Stimulated activated CD4-positive, alpha-beta T cell treated with anti-CD3 and anti-CD28 coated beads, TNF-alpha, amount 100 ng/mL, for 4 hours (primary cell): Measurements from ENCODE around the gene DNAJA1.
"Not testable (repeated sequence)": the region's sequence is repeated elsewhere in the genome, so short reads cannot be mapped to it uniquely, and the experiment has no call there.

Experiments
- DNase-seq, 3 experiments: peaks; one replicate each; pipeline ENCODE4 v3.0.0-alpha.2; 2020; ENCODE audit warnings: low read depth in 3 of 3

Gene DNAJA1

GRCh38 chr9:33082128-33082527 lies 57.1 kb downstream of the DNAJA1 start:
- DNase-seq = no peak

DNA sequence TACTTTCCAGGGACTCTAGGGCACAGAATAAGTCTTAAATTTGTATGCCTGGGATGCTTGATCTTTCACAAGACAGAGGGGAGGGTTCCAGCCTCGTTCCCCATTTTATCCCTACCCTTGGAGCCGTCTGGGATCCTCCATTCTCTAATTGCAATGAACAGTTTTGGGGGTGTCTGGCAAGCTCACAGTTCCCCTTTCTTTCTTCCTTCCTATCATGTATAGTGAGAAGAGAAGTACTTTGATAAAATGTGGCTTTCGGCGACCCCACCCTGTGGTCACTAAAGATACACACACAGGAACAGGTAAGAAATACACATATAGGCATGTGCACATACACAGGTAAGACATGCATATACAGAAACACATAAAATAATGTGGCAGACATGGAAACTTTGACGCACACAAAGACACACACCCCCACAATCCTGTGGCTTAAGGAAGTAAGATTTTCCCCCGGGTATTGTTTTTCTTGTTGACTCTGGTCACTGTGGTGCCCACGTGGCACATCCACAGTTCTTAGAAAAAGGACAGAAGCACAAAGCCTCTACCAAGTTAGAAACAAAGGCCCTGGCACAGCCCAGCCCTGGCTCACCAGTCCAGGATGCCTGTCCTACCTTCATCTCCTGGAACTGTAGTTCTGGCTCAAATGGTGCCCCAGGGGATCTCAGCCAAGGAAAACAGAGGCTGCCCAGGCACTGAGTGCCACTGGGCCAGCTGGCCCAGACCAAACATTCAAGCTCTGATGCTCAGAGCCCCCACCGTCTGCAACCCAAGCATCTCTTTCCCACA lies 57.7 kb downstream of the DNAJA1 start:
- DNase-seq = no peak

DNA sequence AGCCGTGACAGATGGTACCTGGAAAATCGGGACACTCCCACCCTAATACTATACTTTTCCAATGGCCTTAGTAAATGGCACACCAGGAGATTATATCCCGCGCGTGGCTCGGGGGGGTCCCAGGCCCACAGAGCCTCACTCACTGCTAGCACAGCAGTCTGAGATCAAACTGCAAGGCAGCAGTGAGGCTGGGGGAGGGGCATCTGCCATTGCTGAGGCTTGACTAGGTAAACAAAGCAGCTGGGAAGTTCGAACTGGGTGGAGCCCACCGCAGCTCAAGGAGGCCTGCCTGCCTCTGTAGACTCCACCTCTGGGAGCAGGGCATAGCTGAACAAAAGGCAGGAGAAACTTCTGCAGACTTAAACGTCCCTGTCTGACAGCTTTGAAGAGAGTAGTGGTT lies 60.6 kb downstream of the DNAJA1 start:
- not testable (repeated sequence) for DNase-seq
